ENCODE data around the gene SYPL1. TPM values are rescaled to one million over a fixed set of nuclear protein-coding genes. Genes with fewer than 3 reads are reported as not detected.

The SYPL1 gene
- polyA plus RNA-seq, 1 of the 3 experiments (the other 2 are of a cell fraction): 72.4 TPM

GRCh38 chr7:106061301-106061979 lies 50.7 kb downstream of the SYPL1 start:
- Histone ChIP-seq H3F3A (replicated peaks; ENCODE audit: insufficient read depth) (peaks cover 8% of the 10 kb centered on the region), H3K27me3 (ENCODE audit: insufficient read depth) (no peaks in the 10 kb centered on the region), H3K9me3 (no peaks in the 10 kb centered on the region), H3K9ac (no peak overlapping the region), H3K36me3 (replicated peaks in 1 of 2; ENCODE audit: control insufficient read depth in 1 of 2, insufficient read depth in 2 of 2, low read length in 1 of 2) (no peaks in the 10 kb centered on the region), H2AFZ (ENCODE audit: low read depth) (no peak overlapping the region), H3K9me2 (no peaks in the 10 kb centered on the region), H3K4me3 (ENCODE audit: low read depth in 2 of 2, low read length in 1 of 2) (no peak overlapping the region), H3K4me1 (ENCODE audit: control insufficient read depth in 1 of 2, insufficient read depth in 2 of 2, low read depth in 1 of 2, low read length in 1 of 2) (peaks cover 20 to 67% of the 10 kb centered on the region in 2 experiments), H4K20me1 (ENCODE audit: insufficient read depth) (no peaks in the 10 kb centered on the region), H3K4me2 (no peak overlapping the region), H3K79me2 (ENCODE audit: insufficient read depth) (no peaks in the 10 kb centered on the region), H3K27ac (ENCODE audit: low read depth in 2 of 2, low read length in 1 of 2) (no peak overlapping the region)
- 92% methylated on average over 9 of the region's 9 CpGs for WGBS (ENCODE audit: low lambda C conversion rate)
- CTCF ChIA-PET: interaction anchor here (1.4 to 14.1 kb wide), 4 partner anchors 11 to 100 kb away, joined by 3 to 593 read pairs (median 34); no protein-coding TSS in a partner anchor
- POLR2A ChIA-PET: no interaction called here
- no peak for DNase-seq
- no peak for TF ChIP-seq USF1 (IDR thresholded peaks at IDR 0.05; ENCODE audit: borderline replicate concordance, low read depth)
- TF ChIP-seq PBX3 (IDR thresholded peaks at IDR 0.05): no peak
- TF ChIP-seq SIN3A (IDR thresholded peaks at IDR 0.05; ENCODE audit: borderline replicate concordance, low read depth, low read length): no peak
- no peak for TF ChIP-seq NRF1 (IDR thresholded peaks at IDR 0.05; ENCODE audit: low read depth, low read length)

GRCh38 chr7:106060394-106060920 lies 51.7 kb downstream of the SYPL1 start:
- TF ChIP-seq RAD21 (IDR thresholded peaks at IDR 0.05; ENCODE audit: low read length): no peak
- no peak for TF ChIP-seq EZH2phosphoT487 (IDR thresholded peaks at IDR 0.05; ENCODE audit: borderline replicate concordance, low read depth)
- no peak for TF ChIP-seq USF1 (IDR thresholded peaks at IDR 0.05; ENCODE audit: borderline replicate concordance, low read depth)
- no peak for TF ChIP-seq POLR2AphosphoS5 (IDR thresholded peaks at IDR 0.05; ENCODE audit: low read depth, low read length)
- no peak for TF ChIP-seq GATA2 (CRISPR knock-in tag; IDR thresholded peaks at IDR 0.05)
- TF ChIP-seq NFIC (IDR thresholded peaks at IDR 0.05; ENCODE audit: borderline replicate concordance): no peak
- no peak for TF ChIP-seq USF2 (IDR thresholded peaks at IDR 0.05; ENCODE audit: borderline replicate concordance, low read depth, low read length)
- TF ChIP-seq FOXM1 (IDR thresholded peaks at IDR 0.05; ENCODE audit: low read depth): no peak
- DNase-seq: no peak
- no peaks in the 10 kb centered on the region for H3K79me2 ChIP-seq (ENCODE audit: insufficient read depth)
- H2AFZ ChIP-seq (ENCODE audit: low read depth): no peak overlapping the region
- H3K9me2 ChIP-seq: no peaks in the 10 kb centered on the region
- no peaks in the 10 kb centered on the region for H3K36me3 ChIP-seq (replicated peaks in 1 of 2; ENCODE audit: control insufficient read depth in 1 of 2, insufficient read depth in 2 of 2, low read length in 1 of 2)
- no peak overlapping the region for H3K9ac ChIP-seq
- no peaks in the 10 kb centered on the region for H3K27me3 ChIP-seq (ENCODE audit: insufficient read depth)
- 95% methylated on average over 7 of the region's 7 CpGs for WGBS (ENCODE audit: low lambda C conversion rate)
- H3K27ac ChIP-seq (ENCODE audit: low read depth in 2 of 2, low read length in 1 of 2): no peak overlapping the region
- H3K4me2 ChIP-seq: no peak overlapping the region
- H3K4me1 ChIP-seq (ENCODE audit: control insufficient read depth in 1 of 2, insufficient read depth in 2 of 2, low read depth in 1 of 2, low read length in 1 of 2): peaks cover 13 to 59% of the 10 kb centered on the region in 2 experiments
- no peaks in the 10 kb centered on the region for H4K20me1 ChIP-seq (ENCODE audit: insufficient read depth)
- ChIA-PET POLR2A (no interaction called here), CTCF (interaction anchor here (0.7 to 14.1 kb wide), 4 partner anchors 12 to 119 kb away, joined by 3 to 593 read pairs (median 34); no protein-coding TSS in a partner anchor)
- H3K4me3 ChIP-seq (ENCODE audit: low read depth in 2 of 2, low read length in 1 of 2): no peak overlapping the region
- H3K9me3 ChIP-seq: no peaks in the 10 kb centered on the region
- H3F3A ChIP-seq (replicated peaks; ENCODE audit: insufficient read depth): peaks cover 4% of the 10 kb centered on the region

Data from SK-N-SH (cell line).